GM19238 (cell line): ENCODE measurements around the gene ERRFI1.

Experiments used
- DNase-seq: peaks from one replicate; pipeline ENCODE4 v3.0.0; 2011; ENCODE audit warnings: low spot score; ENCODE audit not compliant: insufficient read length

Gene ERRFI1

GRCh38 chr1:8004113-8004802 lies 21.9 kb downstream of the ERRFI1 start:
- DNase-seq = no peak

GRCh38 chr1:8003438-8004112 lies 22.5 kb downstream of the ERRFI1 start:
- no peak for DNase-seq

GRCh38 chr1:8002921-8003320 lies 23.2 kb downstream of the ERRFI1 start:
- DNase-seq = no peak

DNA sequence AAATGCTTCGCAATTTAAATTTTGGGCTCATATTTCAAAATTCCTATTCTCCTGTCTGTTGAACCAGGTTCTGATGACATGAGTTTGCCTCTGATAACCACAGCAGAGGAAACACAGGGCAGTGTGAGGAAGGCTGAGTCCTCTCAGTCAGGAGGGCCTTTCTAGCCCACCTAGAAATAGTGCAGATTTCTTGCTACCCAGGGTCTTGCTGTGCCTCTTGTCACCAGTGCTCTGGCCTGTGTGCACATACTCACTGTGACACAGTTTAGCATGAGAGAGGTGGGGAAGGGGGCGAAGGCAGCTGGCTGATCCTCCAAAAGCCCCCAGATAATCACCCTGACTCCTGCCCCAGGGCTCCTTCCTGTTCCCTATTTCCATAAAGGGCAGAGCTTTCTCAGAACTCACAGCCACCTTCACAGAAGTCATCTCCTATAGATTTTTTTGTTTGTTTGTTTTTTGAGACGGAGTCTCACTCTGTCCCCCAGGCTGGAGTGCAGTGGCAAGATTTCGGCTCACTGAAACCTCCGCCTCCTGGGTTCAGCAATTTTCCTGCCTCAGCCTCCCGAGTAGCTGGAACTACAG lies 23.7 kb downstream of the ERRFI1 start:
- DNase-seq = no peak

- DNase-seq = no peak
These were observed 30.7 kb downstream of the ERRFI1 start for GRCh38 chr1:7995437-7995836.

GRCh38 chr1:7994827-7995226 lies 31.3 kb downstream of the ERRFI1 start:
- no peak for DNase-seq

GRCh38 chr1:7993593-7994479 lies 32.3 kb downstream of the ERRFI1 start:
- DNase-seq = no peak

- no peak for DNase-seq
These were observed 33.2 kb downstream of the ERRFI1 start for GRCh38 chr1:7992885-7993284.

DNA sequence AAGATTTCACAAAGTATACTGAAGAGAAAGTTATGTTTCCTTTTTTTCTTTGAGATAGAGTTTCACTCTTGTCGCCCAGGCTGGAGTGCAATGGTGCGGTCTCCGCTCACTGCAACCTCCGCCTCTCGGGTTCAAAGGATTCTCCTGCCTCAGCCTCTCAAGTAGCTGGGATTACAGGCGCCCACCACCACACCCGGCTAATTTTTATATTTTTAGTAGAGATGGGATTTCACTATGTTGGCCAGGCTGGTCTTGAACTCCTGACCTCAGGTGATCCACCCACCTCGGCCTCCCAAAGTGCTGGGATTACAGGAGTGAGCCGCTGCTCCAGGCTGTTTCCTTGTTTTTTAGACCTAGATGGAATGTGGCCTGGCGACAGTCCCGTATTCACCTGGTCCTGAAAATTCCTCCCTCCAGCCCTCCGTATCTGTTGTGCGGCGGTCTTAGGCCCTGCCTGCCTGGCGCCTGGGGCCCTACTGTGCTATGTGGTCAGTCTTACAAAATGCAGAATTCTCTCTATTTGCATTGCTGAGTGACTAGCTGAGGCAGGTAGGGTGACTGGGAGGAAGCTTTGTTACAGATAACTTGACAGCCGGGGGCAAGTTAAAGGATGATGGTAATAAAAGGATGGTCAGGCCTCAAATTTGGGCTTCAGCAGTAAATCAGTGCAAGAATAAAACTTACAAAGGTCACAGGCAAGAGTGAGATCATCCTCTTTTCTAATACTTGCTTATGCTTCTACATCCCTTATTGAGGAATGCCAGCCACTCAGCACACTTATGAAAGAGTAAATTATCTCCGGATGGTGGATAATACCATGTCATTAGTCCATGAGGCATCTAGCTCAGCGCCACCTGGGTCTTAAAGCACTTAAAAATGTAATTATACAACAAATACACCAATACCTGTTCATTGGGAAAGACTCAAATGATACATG lies 34.3 kb downstream of the ERRFI1 start:
- DNase-seq = no peak

DNA sequence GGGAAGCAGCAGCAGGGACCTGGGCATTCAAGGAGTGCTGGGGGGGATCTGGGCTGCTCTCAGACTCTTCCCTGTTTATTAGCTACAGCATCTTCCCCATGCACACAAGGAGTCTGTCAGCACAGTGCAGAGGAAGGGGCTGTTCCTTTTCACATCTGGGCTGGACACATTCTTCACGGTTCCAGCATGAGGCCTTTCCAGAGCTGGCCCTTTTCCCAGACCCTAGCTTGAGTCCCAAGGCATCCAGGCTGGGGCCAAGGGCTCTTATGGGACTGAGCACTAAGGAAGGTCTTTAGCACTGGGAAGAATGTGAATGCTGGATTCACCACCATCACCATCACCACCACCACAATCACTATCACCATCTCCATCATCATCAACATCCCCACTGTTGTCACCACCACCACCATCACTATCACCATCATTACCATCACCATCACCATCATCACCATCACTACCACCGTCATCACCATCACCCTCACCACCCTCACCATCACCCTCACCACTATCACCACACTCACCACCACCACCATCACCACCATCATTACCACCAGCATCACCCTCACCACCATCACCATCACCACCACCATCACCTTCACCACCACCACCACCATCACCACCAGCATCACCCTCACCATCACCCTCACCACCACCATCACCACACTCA lies 36.2 kb downstream of the ERRFI1 start:
- no peak for DNase-seq

- DNase-seq = no peak
These were observed 37.5 kb downstream of the ERRFI1 start for GRCh38 chr1:7988576-7988975.

GRCh38 chr1:7987528-7987927 lies 38.6 kb downstream of the ERRFI1 start:
- no peak for DNase-seq

DNA sequence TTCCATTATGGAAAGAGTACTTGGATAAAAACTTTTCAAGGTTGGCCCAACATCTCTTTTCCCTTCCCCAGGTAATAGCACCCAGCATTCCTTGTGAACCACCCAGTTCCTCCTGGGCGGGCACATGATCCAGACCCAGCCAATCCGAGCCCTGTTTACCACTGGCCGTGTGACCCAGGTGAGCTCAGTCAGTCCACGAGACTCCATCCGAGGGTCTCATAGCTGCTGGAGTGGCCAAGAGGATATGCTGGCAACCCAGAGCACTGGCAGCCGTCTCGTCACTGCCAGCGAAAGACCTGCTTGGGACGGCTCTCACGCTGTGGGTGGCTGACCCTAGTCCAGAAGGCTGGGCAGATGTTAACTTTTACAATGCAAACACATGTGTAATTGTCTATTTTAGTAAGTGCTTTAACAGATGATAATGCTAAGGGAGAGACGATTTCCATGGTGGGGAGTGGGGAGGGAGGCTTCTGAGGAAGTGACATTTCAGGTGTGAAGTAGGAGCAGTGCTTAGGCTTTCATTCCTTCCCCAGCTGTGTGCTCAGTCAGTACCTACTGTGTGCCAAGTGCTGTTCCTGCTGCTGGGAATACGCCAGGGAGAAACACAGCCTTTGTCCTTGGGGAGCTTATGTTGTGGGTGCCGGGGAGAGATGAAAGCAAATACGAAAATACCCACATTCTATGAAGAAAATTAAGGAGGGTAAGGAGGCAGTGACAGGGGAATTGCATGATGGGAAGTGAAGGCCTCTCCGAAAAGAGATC lies 40.1 kb downstream of the ERRFI1 start:
- no peak for DNase-seq

DNA sequence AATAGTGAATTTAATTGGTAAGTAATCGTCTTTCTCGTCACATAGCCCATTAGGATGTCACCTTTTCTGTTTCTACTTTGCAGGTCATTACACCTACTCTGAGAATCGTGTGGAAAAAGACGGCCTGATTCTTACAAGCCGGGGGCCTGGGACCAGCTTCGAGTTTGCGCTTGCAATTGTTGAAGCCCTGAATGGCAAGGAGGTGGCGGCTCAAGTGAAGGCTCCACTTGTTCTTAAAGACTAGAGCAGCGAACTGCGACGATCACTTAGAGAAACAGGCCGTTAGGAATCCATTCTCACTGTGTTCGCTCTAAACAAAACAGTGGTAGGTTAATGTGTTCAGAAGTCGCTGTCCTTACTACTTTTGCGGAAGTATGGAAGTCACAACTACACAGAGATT lies 41.3 kb downstream of the ERRFI1 start:
- DNase-seq = no peak

GRCh38 chr1:7983086-7983778 lies 42.9 kb downstream of the ERRFI1 start:
- DNase-seq = no peak

- no peak for DNase-seq
These were observed 45.1 kb downstream of the ERRFI1 start for GRCh38 chr1:7980984-7981383.

DNA sequence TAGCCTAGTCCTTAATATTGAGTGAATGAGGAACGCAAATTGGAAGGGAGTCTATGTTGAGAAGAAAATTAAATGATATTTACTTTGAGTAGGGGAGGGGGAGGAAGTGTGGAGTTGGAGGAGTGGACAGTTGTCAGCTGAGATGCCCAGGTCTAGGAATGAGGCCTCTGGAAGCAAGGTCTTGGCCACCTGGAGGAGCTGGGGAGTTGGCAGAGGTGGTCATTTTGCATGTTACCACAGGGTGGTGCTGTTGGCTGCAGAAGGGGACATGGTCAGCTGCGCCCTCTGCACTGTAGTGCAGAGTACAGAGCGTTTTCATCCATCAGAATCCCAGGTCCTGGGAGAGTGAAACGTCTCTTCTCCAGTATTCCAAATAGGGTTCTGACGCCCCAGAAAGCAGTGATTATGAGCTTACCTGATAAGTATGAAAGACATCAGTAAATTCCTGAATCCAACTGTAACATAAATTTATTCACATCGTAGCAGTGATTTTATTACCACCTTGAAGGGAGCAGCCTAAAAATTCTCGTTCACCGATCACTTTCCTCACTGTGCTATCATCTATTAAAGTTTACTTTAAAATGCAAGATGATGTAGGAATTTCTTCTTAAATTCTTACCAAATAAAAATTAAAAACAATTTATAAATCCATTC lies 50.8 kb downstream of the ERRFI1 start:
- peak; percentile 32 for DNase-seq

DNA sequence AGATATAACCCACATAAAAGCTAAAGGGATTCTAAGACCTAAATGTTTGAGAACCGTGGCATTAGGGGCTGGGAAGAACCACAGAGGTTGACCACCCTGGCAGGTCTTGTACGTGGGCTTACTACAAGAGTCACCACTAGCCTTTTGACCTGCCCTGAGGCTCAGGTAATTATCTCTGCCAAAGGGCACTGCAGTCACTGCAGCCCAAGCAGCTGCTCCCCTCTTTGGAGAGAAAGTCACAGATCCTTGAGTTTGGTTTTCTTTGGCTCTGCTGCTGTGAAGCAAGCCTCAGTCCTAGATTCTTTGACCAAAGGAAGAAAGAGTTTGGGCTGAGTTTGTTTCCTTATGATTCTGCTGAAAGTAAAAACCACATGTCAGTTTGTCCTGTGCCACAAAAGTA lies 53.0 kb downstream of the ERRFI1 start:
- no peak for DNase-seq
